Stimulated activated memory B cell treated with anti-CD40 and anti-IgM and Interleukin-4, amounts not matched to agents 10 μg/mL and 1 μg/mL and 100 μg/mL, for 72 hours (primary cell): ENCODE measurements around the gene NEURL2.
"Not testable (repeated sequence)": the region's sequence is repeated elsewhere in the genome, so short reads cannot be mapped to it uniquely, and the experiment has no call there.

Experiments used
- ATAC-seq: fragments of 150-1000 bp; cut with Tn5 transposase; 2 replicates; pipeline ENCODE4 v1.10.0; 2021
- H3K27ac Mint-ChIP-seq: one replicate; pipeline ENCODE4 v1.8.0; 2022; ENCODE audit warnings: mild to moderate bottlenecking, mixed read lengths
- H3K27me3 Mint-ChIP-seq: one replicate; pipeline ENCODE4 v1.8.0; 2022; ENCODE audit warnings: mixed read lengths
- H3K36me3 Mint-ChIP-seq: one replicate; pipeline ENCODE4 v1.8.0; 2022; ENCODE audit warnings: mixed read lengths
- H3K4me1 Mint-ChIP-seq: one replicate; pipeline ENCODE4 v1.8.0; 2022; ENCODE audit warnings: mixed read lengths
- H3K4me3 Mint-ChIP-seq: one replicate; pipeline ENCODE4 v1.8.0; 2022; ENCODE audit warnings: mild to moderate bottlenecking, moderate library complexity, mixed read lengths
- H3K9me3 Mint-ChIP-seq: one replicate; pipeline ENCODE4 v1.8.0; 2022; ENCODE audit warnings: mixed read lengths

Gene NEURL2

GRCh38 chr20:45909817-45910669 lies 19.0 kb upstream of the NEURL2 start:
- H3K27ac Mint-ChIP-seq = peak overlapping the region; percentile 61
- ATAC-seq = no peak
- H3K4me1 Mint-ChIP-seq = peaks cover 34% of the 10 kb centered on the region
- H3K9me3 Mint-ChIP-seq = peaks cover 3% of the 10 kb centered on the region
- H3K4me3 Mint-ChIP-seq = peak overlapping the region; percentile 78
- H3K36me3 Mint-ChIP-seq = no peaks in the 10 kb centered on the region
- no peaks in the 10 kb centered on the region for H3K27me3 Mint-ChIP-seq

GRCh38 chr20:45909336-45909808 lies 18.4 kb upstream of the NEURL2 start:
- no peaks in the 10 kb centered on the region for H3K27me3 Mint-ChIP-seq
- ATAC-seq = no peak
- H3K4me3 Mint-ChIP-seq = no peak overlapping the region
- peaks cover 3% of the 10 kb centered on the region for H3K9me3 Mint-ChIP-seq
- peaks cover 29% of the 10 kb centered on the region for H3K4me1 Mint-ChIP-seq
- no peak overlapping the region for H3K27ac Mint-ChIP-seq
- H3K36me3 Mint-ChIP-seq = no peaks in the 10 kb centered on the region

DNA sequence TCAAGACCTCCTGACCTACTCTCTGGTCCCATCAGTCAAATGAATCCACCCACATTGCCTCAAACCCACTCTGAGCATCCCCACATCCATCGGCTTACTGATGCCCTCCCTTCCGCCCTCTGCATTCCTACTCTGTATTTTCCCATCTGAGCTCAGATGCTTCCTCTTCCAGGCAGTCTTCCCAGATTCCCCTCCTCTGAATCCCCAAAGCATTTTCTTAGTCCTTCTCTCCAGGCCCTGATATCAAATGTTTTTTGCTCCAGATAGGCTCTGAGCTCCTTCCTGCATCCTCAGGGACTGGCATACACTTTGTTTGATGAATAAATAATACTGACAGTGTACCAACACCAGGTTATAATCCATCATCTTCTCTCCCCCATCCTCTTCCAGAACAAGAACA lies 17.1 kb upstream of the NEURL2 start:
- no peak overlapping the region for H3K4me3 Mint-ChIP-seq
- peaks cover 3% of the 10 kb centered on the region for H3K9me3 Mint-ChIP-seq
- H3K27ac Mint-ChIP-seq = no peak overlapping the region
- H3K27me3 Mint-ChIP-seq = no peaks in the 10 kb centered on the region
- no peaks in the 10 kb centered on the region for H3K36me3 Mint-ChIP-seq
- no peak for ATAC-seq
- H3K4me1 Mint-ChIP-seq = peaks cover 32% of the 10 kb centered on the region

DNA sequence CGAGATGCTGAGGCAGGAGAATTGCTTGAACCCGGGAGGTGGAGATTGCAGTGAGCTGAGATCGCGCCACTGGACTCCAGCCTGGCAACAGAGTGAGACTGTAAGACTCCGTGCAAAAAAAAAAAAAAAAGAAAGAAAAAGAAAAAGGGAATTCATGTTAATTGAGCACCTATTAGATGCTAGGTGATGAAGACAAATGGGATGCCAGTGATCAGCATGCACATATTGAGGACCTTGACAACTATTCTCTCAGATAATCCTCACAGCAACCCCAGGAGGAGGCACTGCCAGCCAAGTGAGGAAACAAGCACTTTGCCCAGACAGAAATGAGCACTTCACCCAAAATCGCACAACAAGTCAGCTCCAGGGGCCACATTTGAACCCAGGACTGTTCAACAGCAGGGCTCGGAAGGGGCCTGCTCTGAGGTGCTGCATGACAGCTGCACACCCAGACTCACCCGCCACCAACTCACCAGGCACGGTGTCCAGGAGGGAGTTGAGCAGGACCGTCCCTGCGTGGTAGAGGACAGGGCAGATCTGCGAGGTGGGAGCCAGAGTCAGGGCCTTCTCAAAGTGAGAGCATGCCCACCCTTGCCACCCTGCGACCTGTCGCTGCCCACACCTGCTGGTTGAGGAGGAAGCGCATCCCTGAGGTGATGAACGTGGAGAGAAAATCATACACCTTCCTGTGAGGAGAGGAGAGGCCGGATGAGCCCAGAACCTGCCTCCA lies 16.4 kb upstream of the NEURL2 start:
- Mint-ChIP-seq H3K4me1 (peaks cover 37% of the 10 kb centered on the region), H3K9me3 (peaks cover 3% of the 10 kb centered on the region), H3K27ac (no peak overlapping the region), H3K4me3 (no peak overlapping the region), H3K36me3 (no peaks in the 10 kb centered on the region), H3K27me3 (no peaks in the 10 kb centered on the region)
- no peak for ATAC-seq

- no peak overlapping the region for H3K4me3 Mint-ChIP-seq
Measured at GRCh38 chr20:45905505-45906079, 14.6 kb upstream of the NEURL2 start.

DNA sequence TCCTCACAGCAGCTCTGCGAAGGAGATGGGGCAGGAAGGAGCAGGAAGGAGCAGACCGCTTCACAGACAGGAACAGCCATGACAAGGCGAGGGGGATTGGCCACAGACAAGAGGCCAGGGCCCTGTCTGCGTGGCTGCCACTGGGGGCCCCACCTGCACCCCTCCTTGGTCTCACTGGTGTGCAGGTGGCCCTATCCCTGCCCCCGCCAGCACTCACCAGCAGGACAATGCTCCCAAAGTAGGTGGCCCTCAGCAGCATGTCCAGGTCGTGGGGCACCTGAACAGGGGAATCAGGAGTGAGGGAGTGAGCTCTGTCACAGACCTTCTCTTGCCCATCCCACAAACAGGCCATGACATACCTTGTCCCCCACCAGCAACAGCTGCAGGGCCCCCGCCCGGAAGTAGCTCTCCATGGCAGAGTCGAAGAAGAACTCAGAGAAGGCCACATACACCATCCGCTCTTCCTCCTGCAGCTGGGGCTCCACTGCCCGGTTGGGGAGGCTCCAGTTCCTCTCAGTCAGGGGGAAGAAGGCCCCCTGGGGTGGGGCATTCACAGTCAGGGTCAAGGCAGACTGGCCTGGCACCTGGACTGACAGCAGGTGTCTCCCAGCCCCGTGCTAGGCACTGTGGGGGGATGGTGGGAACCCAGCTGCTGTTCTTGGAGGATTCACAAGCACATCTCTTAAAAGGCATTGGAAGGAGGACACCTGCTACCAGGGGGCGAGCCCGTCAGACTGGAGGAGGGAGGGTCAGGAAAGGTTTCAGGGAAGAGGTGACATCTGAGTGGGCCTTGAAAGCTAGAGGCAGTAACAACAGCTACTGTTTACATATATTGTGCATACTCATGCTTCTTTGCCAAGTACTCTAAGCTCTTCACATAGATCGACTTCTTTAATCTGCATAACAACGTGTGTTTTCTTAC lies 13.8 kb upstream of the NEURL2 start:
- Mint-ChIP-seq H3K27ac (no peak overlapping the region), H3K9me3 (no peaks in the 10 kb centered on the region), H3K4me3 (no peak overlapping the region), H3K36me3 (no peaks in the 10 kb centered on the region), H3K27me3 (no peaks in the 10 kb centered on the region), H3K4me1 (peaks cover 18% of the 10 kb centered on the region)
- ATAC-seq = no peak

More at GRCh38 chr20:45905505-45906079, 14.6 kb upstream of the NEURL2 start:
- Mint-ChIP-seq H3K27ac (no peak overlapping the region), H3K36me3 (no peaks in the 10 kb centered on the region), H3K4me1 (peaks cover 22% of the 10 kb centered on the region), H3K27me3 (no peaks in the 10 kb centered on the region), H3K9me3 (peaks cover 1% of the 10 kb centered on the region)
- ATAC-seq = no peak

DNA sequence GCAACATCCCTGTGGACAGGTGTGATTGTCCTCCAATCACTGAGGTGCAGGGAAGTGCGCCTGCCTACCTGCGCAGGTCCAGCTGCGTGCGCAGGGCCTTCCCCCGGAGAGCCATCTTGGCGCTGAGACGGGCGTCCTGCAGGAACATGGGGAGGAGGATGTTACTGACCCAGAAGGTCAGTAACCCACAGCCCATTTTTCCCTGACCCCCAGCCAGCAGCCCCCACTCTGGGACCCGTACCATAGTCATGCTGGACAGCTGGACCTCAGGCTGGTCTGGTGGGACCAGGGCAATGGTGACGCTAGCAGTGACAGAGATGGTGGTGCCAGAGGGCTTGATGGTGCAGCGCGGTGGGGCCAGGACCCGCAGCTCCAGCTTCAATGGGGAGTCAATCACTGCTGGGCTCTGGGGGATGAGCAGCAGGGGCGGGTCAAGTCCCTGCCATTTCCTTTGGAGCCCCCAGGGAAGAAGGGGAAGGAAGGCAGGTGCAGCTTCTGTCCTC lies 11.2 kb upstream of the NEURL2 start:
- Mint-ChIP-seq H3K4me3 (no peak overlapping the region), H3K27me3 (no peaks in the 10 kb centered on the region), H3K27ac (peak overlapping the region; percentile 42), H3K36me3 (peaks cover 19% of the 10 kb centered on the region), H3K9me3 (no peaks in the 10 kb centered on the region), H3K4me1 (peaks cover 15% of the 10 kb centered on the region)
- ATAC-seq = no peak

DNA sequence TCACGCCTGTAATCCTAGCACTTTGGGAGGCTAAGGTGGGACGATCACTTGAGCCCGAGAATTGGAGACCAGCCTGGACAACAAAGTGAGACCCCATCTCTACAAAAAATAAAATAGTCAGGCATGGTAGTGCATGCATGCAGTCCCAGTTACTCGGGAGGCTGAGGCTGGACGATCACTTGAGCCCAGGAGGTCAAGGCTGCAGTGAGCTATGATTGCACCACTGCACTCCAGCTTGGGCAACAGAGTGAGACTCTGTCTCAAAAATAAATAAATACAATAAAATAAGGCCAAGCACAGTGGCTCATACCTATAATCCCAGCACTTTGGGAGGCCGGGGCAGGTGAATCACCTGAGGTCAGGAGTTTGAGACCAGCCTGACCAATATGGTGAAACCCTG lies 10.3 kb upstream of the NEURL2 start:
- not testable (repeated sequence) for ATAC-seq, H3K27ac Mint-ChIP-seq, H3K4me3 Mint-ChIP-seq, H3K9me3 Mint-ChIP-seq, H3K27me3 Mint-ChIP-seq
- H3K36me3 Mint-ChIP-seq = peaks cover 29% of the 10 kb centered on the region
- H3K4me1 Mint-ChIP-seq = peaks cover 15% of the 10 kb centered on the region

- Mint-ChIP-seq H3K9me3 (no peaks in the 10 kb centered on the region), H3K27ac (no peak overlapping the region), H3K27me3 (no peaks in the 10 kb centered on the region), H3K4me3 (no peak overlapping the region), H3K36me3 (peaks cover 39% of the 10 kb centered on the region), H3K4me1 (peaks cover 16% of the 10 kb centered on the region)
- peak; percentile 42 for ATAC-seq
Measured at GRCh38 chr20:45899046-45899835, 8.2 kb upstream of the NEURL2 start.

GRCh38 chr20:45898285-45898684 lies 7.3 kb upstream of the NEURL2 start:
- no peaks in the 10 kb centered on the region for H3K27me3 Mint-ChIP-seq

DNA sequence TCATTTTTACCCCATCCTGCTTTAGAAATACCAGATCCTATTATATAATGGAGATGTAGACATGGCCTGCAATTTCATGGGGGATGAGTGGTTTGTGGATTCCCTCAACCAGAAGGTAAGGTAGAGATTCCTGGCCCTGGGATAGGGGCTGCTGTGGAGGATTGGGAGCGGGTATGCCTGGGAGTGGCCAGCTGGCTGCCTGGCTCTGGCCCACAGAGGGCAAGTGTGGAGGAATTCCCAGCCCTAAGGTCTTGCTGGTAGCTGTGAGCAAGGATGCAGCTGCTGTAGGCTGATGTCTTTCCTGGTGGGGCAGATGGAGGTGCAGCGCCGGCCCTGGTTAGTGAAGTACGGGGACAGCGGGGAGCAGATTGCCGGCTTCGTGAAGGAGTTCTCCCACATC lies 6.7 kb upstream of the NEURL2 start:
- Mint-ChIP-seq H3K4me3 (no peak overlapping the region), H3K27ac (no peak overlapping the region), H3K4me1 (peaks cover 23% of the 10 kb centered on the region), H3K9me3 (no peaks in the 10 kb centered on the region), H3K27me3 (no peaks in the 10 kb centered on the region), H3K36me3 (peaks cover 44% of the 10 kb centered on the region)
- ATAC-seq = no peak

More at GRCh38 chr20:45898285-45898684, 7.3 kb upstream of the NEURL2 start:
- no peak for ATAC-seq
- Mint-ChIP-seq H3K9me3 (no peaks in the 10 kb centered on the region), H3K4me1 (peaks cover 23% of the 10 kb centered on the region), H3K4me3 (no peak overlapping the region), H3K36me3 (peaks cover 44% of the 10 kb centered on the region), H3K27ac (no peak overlapping the region)

GRCh38 chr20:45897289-45897688 lies 6.3 kb upstream of the NEURL2 start:
- no peaks in the 10 kb centered on the region for H3K27me3 Mint-ChIP-seq
- no peaks in the 10 kb centered on the region for H3K9me3 Mint-ChIP-seq
- ATAC-seq = no peak
- no peak overlapping the region for H3K27ac Mint-ChIP-seq
- peaks cover 44% of the 10 kb centered on the region for H3K36me3 Mint-ChIP-seq
- H3K4me1 Mint-ChIP-seq = peaks cover 23% of the 10 kb centered on the region
- no peak overlapping the region for H3K4me3 Mint-ChIP-seq

GRCh38 chr20:45896641-45897161 lies 5.7 kb upstream of the NEURL2 start:
- no peaks in the 10 kb centered on the region for H3K27me3 Mint-ChIP-seq
- H3K4me3 Mint-ChIP-seq = no peak overlapping the region
- peaks cover 44% of the 10 kb centered on the region for H3K36me3 Mint-ChIP-seq
- H3K27ac Mint-ChIP-seq = no peak overlapping the region
- peaks cover 26% of the 10 kb centered on the region for H3K4me1 Mint-ChIP-seq
- no peak for ATAC-seq
- H3K9me3 Mint-ChIP-seq = no peaks in the 10 kb centered on the region

DNA sequence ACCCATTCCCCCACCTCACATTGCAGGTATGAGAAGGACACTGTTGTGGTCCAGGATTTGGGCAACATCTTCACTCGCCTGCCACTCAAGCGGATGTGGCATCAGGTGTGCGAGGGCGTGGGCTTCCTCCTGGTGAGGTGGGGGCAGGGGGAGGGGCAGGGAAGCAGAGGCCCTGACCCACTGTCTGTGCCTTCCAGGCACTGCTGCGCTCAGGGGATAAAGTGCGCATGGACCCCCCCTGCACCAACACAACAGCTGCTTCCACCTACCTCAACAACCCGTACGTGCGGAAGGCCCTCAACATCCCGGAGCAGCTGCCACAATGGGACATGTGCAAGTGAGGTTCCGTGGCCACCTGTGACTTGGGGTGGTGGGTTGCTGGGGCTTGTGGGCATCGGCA lies 3.8 kb upstream of the NEURL2 start:
- Mint-ChIP-seq H3K4me1 (peaks cover 33% of the 10 kb centered on the region), H3K9me3 (no peaks in the 10 kb centered on the region), H3K27me3 (no peaks in the 10 kb centered on the region), H3K36me3 (peaks cover 44% of the 10 kb centered on the region), H3K27ac (no peak overlapping the region), H3K4me3 (no peak overlapping the region)
- no peak for ATAC-seq
